HepG2 (cell line): ENCODE results near the gene RIOK2.

Experiments used
- CEBPG ChIP-seq: IDR thresholded peaks from 2 replicates; pipeline ENCODE4 v1.6.1; 2016
- CHD4 ChIP-seq: fragments of 200-600 bp; sonication (generic); IDR thresholded peaks from 2 replicates; pipeline ENCODE4 v1.7.0; 2017; ENCODE audit warnings: mild to moderate bottlenecking, low read length, borderline replicate concordance
- EP300 ChIP-seq, 3 experiments: sonication (generic) in 1 of 3; formaldehyde crosslinking in 1 of 3; IDR thresholded peaks; 2 replicates each; pipeline versions ENCODE4 v1.5.1 to v1.6.1; 2011 to 2020; ENCODE audit warnings: low read depth in 2 of 3, low read length in 2 of 3, borderline replicate concordance in 1 of 3, improper control_type of control experiment in 1 of 3, mild to moderate bottlenecking in 1 of 3, missing genetic modification reagents in 1 of 3, moderate library complexity in 1 of 3
- FOSL2 ChIP-seq: sonication (generic); formaldehyde crosslinking; IDR thresholded peaks from 2 replicates; pipeline ENCODE4 v1.4.0; 2020; ENCODE audit warnings: missing genetic modification reagents
- KDM5A ChIP-seq: fragments of 200-600 bp; sonication (generic); IDR thresholded peaks from 2 replicates; pipeline ENCODE4 v1.7.0; 2018; ENCODE audit warnings: antibody characterized with exemption, mild to moderate bottlenecking, low read length, borderline replicate concordance
- KLF9 ChIP-seq: IDR thresholded peaks from 2 replicates; pipeline ENCODE4 v1.6.1; 2016; ENCODE audit warnings: low read depth
- NCOA2 ChIP-seq: sonication (generic); formaldehyde crosslinking; IDR thresholded peaks from 2 replicates; pipeline ENCODE4 v1.8.0; 2022; ENCODE audit warnings: inconsistent platforms
- ONECUT2 ChIP-seq: sonication (generic); formaldehyde crosslinking; IDR thresholded peaks from 2 replicates; pipeline ENCODE4 v1.4.0; 2020; ENCODE audit warnings: missing genetic modification reagents
- PCBP2 ChIP-seq: fragments of 200-400 bp; formaldehyde crosslinking; optimal IDR thresholded peaks from 2 replicates; pipeline ENCODE3; 2018; ENCODE audit warnings: low read length, low read depth; ENCODE audit not compliant: poor library complexity, severe bottlenecking
- REST ChIP-seq, 2 experiments: IDR thresholded peaks; 2 replicates each; pipeline ENCODE4 v1.6.1; 2011 to 2012; ENCODE audit warnings: low read length in 2 of 2, borderline replicate concordance in 1 of 2, low read depth in 1 of 2, mild to moderate bottlenecking in 1 of 2, moderate library complexity in 1 of 2
- SP1 ChIP-seq, 2 experiments: fragments of 450-650 bp in 1 of 2; sonication (generic) in 1 of 2; formaldehyde crosslinking in 1 of 2; IDR thresholded peaks; 2 replicates each; pipeline versions ENCODE4 v1.4.0 to v1.6.1; 2016 to 2020; ENCODE audit warnings: missing genetic modification reagents in 1 of 2
- TBL1XR1 ChIP-seq: fragments of 150-350 bp; IDR thresholded peaks from 2 replicates; pipeline ENCODE4 v1.6.1; 2014; ENCODE audit warnings: borderline replicate concordance, low read length; ENCODE audit not compliant: partially characterized antibody
- TBP ChIP-seq: sonication (generic); formaldehyde crosslinking; IDR thresholded peaks from 2 replicates; pipeline ENCODE4 v1.5.0; 2020; ENCODE audit warnings: missing genetic modification reagents
- TF ChIP-seq, protein P1 (sequence below): sonication (generic); formaldehyde crosslinking; IDR thresholded peaks from 2 replicates; pipeline ENCODE4 v1.5.0; 2020; ENCODE audit warnings: mild to moderate bottlenecking, missing genetic modification reagents, moderate library complexity

GRCh38 chr5:97141539-97141938 lies 41.5 kb downstream of the RIOK2 start:
- TF ChIP-seq CHD4 (no peak), REST (IDR thresholded peaks at IDR 0.05; ENCODE audit: borderline replicate concordance in 1 of 2, low read depth in 1 of 2, low read length in 2 of 2) (no peak), PCBP2 (no peak), EP300 (IDR thresholded peaks at IDR 0.05; ENCODE audit: low read depth in 2 of 2, low read length in 2 of 2) (no peak), EP300 (CRISPR knock-in tag; IDR thresholded peaks at IDR 0.05; ENCODE audit: borderline replicate concordance) (no peak), ONECUT2 (no peak), KLF9 (CRISPR knock-in tag) (no peak), TBP (CRISPR knock-in tag) (no peak), FOSL2 (CRISPR knock-in tag) (no peak), NCOA2 (no peak), TBL1XR1 (no peak), SP1 (IDR thresholded peaks at IDR 0.05) (no peak), SP1 (CRISPR knock-in tag; IDR thresholded peaks at IDR 0.05) (no peak), KDM5A (no peak), CEBPG (CRISPR knock-in tag) (no peak)
- TF ChIP-seq, protein P1, sequence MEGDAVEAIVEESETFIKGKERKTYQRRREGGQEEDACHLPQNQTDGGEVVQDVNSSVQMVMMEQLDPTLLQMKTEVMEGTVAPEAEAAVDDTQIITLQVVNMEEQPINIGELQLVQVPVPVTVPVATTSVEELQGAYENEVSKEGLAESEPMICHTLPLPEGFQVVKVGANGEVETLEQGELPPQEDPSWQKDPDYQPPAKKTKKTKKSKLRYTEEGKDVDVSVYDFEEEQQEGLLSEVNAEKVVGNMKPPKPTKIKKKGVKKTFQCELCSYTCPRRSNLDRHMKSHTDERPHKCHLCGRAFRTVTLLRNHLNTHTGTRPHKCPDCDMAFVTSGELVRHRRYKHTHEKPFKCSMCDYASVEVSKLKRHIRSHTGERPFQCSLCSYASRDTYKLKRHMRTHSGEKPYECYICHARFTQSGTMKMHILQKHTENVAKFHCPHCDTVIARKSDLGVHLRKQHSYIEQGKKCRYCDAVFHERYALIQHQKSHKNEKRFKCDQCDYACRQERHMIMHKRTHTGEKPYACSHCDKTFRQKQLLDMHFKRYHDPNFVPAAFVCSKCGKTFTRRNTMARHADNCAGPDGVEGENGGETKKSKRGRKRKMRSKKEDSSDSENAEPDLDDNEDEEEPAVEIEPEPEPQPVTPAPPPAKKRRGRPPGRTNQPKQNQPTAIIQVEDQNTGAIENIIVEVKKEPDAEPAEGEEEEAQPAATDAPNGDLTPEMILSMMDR (CRISPR knock-in tag) = no peak
